VCaP (cell line): ENCODE measurements around the gene CACHD1.
"Not testable (repeated sequence)": the region's sequence is repeated elsewhere in the genome, so short reads cannot be mapped to it uniquely, and the experiment has no call there.

ENCODE experiments used
- H3K27ac ChIP-seq: fragments of 450-650 bp; 2 replicates; pipeline ENCODE4 v1.5.1; 2017
- CTCF ChIP-seq: fragments of 450-650 bp; conservative IDR thresholded peaks from 2 replicates; pipeline ENCODE4 v1.5.1; 2017; ENCODE audit warnings: mild to moderate bottlenecking, moderate library complexity

CACHD1 gene

GRCh38 chr1:64597113-64597512 lies 127.2 kb downstream of the CACHD1 start:
- H3K27ac ChIP-seq: no peak overlapping the region
- no peak for TF ChIP-seq CTCF

- no peak for TF ChIP-seq CTCF
- no peak overlapping the region for H3K27ac ChIP-seq
Observed at GRCh38 chr1:64598100-64598571, 128.2 kb downstream of the CACHD1 start.

DNA sequence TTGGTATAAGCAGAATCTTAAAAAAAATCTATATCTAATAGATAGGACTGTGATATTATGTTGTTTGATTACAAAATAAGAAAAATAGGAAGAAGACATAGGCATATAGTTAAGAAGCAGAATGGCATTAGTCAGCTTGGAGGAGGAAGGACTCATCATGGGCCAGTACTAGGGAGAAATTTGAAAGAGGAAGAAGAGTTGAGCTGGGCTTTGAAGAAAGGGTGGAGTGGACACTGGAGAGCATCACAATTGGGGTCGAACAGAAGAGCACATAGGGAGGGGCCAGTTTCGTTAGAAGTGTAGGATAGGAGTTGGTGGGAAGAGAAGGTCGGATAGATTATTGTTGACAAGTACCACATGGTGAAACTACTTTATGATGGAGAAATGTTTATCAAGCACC lies 129.3 kb downstream of the CACHD1 start:
- no peak overlapping the region for H3K27ac ChIP-seq
- TF ChIP-seq CTCF: no peak

DNA sequence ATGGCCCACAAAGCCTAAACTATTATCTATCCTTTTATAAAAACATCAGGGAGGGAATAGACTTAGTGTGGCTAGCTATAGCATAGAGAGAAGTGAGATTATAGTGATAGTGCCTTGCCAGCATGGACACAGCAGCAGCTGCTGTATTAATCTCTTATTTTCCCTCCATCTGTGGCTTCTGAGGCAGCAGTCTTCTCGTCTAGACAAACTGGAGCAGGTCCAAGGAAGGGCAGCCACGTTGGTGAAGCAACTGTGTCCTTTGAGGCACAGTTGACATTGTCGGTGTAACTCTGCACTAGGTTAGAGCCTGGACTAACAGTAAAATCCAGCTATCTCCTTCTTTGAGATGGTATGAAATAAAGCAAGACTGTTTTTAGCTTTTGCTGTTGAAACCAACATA lies 131.3 kb downstream of the CACHD1 start:
- TF ChIP-seq CTCF: no peak
- no peak overlapping the region for H3K27ac ChIP-seq

DNA sequence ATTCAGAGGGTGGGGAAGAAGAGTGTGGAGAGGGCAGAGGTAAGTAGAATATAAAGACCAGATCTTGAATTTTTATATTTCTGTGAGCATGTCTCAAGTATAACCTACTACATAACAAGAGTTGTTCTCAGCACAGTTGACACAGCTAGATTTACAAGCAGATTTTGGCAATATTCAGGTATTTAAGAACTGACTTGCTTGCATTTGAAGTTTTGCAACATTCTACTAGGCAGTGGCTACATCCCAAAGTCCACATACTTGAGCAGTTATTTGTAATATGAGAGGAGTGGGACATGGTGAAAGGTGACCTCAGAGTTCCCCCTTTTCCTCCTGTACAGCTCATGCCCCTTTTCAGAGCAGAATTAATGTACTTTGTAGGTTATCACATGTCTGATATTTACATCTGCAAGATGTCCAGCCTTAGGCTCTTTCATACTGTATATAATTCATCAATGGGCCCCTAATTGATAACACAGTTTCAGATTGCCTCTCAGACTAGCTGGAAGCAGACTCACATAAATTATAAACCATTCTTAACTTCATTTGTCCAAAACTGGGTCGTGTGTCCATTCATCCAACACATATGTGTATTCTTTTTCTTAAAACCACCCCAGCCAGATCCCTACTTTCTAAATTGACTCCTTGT lies 138.2 kb downstream of the CACHD1 start:
- H3K27ac ChIP-seq: no peak overlapping the region
- TF ChIP-seq CTCF: no peak

DNA sequence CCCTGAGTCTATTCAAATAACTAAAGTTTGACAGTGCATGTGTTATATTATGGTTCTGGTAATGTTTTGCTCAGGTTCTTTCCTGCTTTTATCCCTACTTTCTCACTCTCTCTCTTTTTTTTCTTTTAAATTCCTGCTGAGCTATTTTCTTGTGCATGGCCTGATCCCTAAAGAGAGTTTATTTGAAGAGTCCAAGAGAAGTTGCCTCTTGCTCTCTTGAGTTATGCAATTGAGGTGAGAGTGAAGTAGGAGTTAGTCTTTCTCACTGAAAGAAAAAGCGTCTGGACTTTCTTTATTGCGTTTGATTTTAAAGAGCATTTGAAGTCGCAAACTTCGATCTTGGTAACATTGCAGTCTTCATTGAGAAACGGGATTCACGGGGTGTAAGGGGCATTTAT lies 138.7 kb downstream of the CACHD1 start:
- TF ChIP-seq CTCF: no peak
- H3K27ac ChIP-seq: no peak overlapping the region

DNA sequence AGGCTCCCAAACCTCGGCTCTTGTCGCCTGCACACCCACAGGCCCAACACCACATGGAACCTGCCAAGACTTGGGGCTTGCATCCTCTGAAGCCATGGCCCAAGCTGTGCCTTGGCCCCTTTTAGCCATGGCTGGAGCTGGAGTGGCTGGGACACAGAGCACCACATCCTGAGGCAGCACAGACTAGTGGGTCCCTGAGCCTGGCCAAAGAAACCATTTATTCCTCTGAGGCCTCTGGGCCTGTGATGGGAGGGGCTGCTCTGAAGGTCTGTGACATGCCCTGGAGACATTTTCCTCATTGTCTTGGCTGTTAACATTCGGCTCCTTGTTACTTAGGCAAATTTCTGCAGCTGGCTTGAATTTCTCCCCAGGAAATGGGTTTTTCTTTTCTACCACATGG lies 141.0 kb downstream of the CACHD1 start:
- not testable (repeated sequence) for H3K27ac ChIP-seq

DNA sequence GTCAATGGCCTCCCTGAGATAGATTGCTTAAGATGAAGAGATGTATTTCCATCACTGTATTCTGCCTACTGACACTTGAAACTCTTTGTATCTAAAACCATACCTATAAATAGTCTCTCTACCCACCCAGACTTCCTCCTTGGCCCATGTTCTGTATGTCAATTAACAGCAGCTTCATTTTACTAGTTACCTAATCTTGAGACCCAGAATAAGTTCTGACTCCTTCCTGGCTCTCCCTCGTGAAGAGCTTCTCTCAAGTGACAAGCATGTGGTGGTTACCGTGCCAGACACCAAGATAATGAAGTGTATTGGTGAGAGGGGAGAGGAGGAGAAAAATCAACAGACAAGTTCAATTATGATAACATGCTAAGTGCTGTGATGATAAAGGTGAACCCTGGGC lies 146.1 kb downstream of the CACHD1 start:
- no peak for TF ChIP-seq CTCF
- no peak overlapping the region for H3K27ac ChIP-seq
